IMR-90 (cell line): ENCODE results near the gene PREP. TPM values are rescaled to one million over a fixed set of nuclear protein-coding genes. Genes with fewer than 3 reads are reported as not detected.

Experiments used
- ATAC-seq: fragments of 200-7000 bp; cut with Tn5 transposase; 2 replicates; pipeline ENCODE4 v1.9.1; 2020; ENCODE audit warnings: low read depth, mild to moderate bottlenecking, moderate library complexity
- BruUV-seq: library from RNA; stranded (reverse); fragments of 400-500 nt; replicated peaks from 2 replicates; lab custom pipeline; 2021; lab: Mats Ljungman, UMichigan
- CTCF ChIA-PET: fragments of 300-600 bp; formaldehyde crosslinking; extraction: SDS; loops from one replicate; lab custom pipeline; 2021; ENCODE audit warnings: antibody characterized with exemption; lab: Yijun Ruan, JAX
- POLR2A ChIA-PET: fragments of 300-600 bp; sonication (Branson Sonifier 250); formaldehyde crosslinking; loops from one replicate; lab custom pipeline; 2022; ENCODE audit warnings: antibody characterized with exemption; ENCODE audit not compliant: unreplicated experiment; lab: Charles Lee
- DNase-seq: peaks from one replicate; pipeline ENCODE4 v3.0.0; 2013
- H2AFZ ChIP-seq: replicated peaks from 2 replicates; pipeline ENCODE3; 2013; ENCODE audit warnings: low read length, mild to moderate bottlenecking; ENCODE audit not compliant: poor library complexity
- H2AK5ac ChIP-seq: 2 replicates; pipeline ENCODE4 v1.6.1; 2013; ENCODE audit warnings: low read depth, low read length, inconsistent platforms
- H2AK9ac ChIP-seq: replicated peaks from 2 replicates; pipeline ENCODE3; 2013; ENCODE audit warnings: mild to moderate bottlenecking, low read depth, low read length, moderate library complexity; ENCODE audit not compliant: poor library complexity
- H2BK120ac ChIP-seq: 2 replicates; pipeline ENCODE4 v1.6.1; 2013; ENCODE audit warnings: low read depth, low read length, inconsistent platforms
- H2BK15ac ChIP-seq: 3 replicates; pipeline ENCODE4 v1.6.1; 2013; ENCODE audit warnings: low read depth, low read length, inconsistent platforms
- H2BK20ac ChIP-seq: 2 replicates; pipeline ENCODE4 v1.6.1; 2013; ENCODE audit warnings: low read depth, mild to moderate bottlenecking, inconsistent platforms, low read length, moderate library complexity
- H2BK5ac ChIP-seq: 2 replicates; pipeline ENCODE4 v1.6.1; 2013; ENCODE audit warnings: mild to moderate bottlenecking, low read depth, low read length, inconsistent platforms; ENCODE audit not compliant: poor library complexity, severe bottlenecking
- H3K14ac ChIP-seq: replicated peaks from 2 replicates; pipeline ENCODE4 v1.6.1; 2013; ENCODE audit warnings: low read depth, low read length, inconsistent platforms
- H3K18ac ChIP-seq: 2 replicates; pipeline ENCODE4 v1.6.1; 2013; ENCODE audit warnings: low read depth, low read length, control low read depth
- H3K23ac ChIP-seq: 2 replicates; pipeline ENCODE4 v1.6.1; 2013; ENCODE audit warnings: low read depth, low read length, inconsistent platforms
- H3K27ac ChIP-seq: 2 replicates; pipeline ENCODE4 v1.5.1; 2013; ENCODE audit warnings: mild to moderate bottlenecking, control low read depth, low read length; ENCODE audit not compliant: insufficient read depth
- H3K27me3 ChIP-seq: 2 replicates; pipeline ENCODE4 v1.6.1; 2013; ENCODE audit warnings: low read length; ENCODE audit not compliant: control insufficient read depth, insufficient read depth
- H3K36me3 ChIP-seq: 2 replicates; pipeline ENCODE4 v1.6.1; 2013; ENCODE audit warnings: low read length, mixed read lengths; ENCODE audit not compliant: control insufficient read depth, insufficient read depth
- H3K4ac ChIP-seq: 2 replicates; pipeline ENCODE4 v1.6.1; 2013; ENCODE audit warnings: low read depth, low read length, inconsistent platforms
- H3K4me1 ChIP-seq: 2 replicates; pipeline ENCODE4 v1.6.1; 2013; ENCODE audit warnings: low read length, mixed read lengths; ENCODE audit not compliant: control insufficient read depth, insufficient read depth
- H3K4me2 ChIP-seq: 2 replicates; pipeline ENCODE4 v1.6.1; 2013; ENCODE audit warnings: low read depth, mild to moderate bottlenecking, control low read depth, low read length, moderate library complexity
- H3K4me3 ChIP-seq: 2 replicates; pipeline ENCODE4 v1.5.1; 2013; ENCODE audit warnings: low read depth, mild to moderate bottlenecking, control low read depth, low read length, moderate library complexity; ENCODE audit not compliant: insufficient read depth
- H3K56ac ChIP-seq: 2 replicates; pipeline ENCODE4 v1.6.1; 2013; ENCODE audit warnings: low read length, inconsistent platforms; ENCODE audit not compliant: insufficient read depth; ENCODE audit errors: extremely low read depth
- H3K79me1 ChIP-seq, 2 experiments: 2 replicates each; pipeline ENCODE4 v1.6.1; 2013; ENCODE audit warnings: low read length in 2 of 2, inconsistent platforms in 1 of 2, low read depth in 1 of 2
- H3K9ac ChIP-seq: 2 replicates; pipeline ENCODE4 v1.6.1; 2013; ENCODE audit warnings: low read depth, low read length, control low read depth
- H3K9me1 ChIP-seq: 2 replicates; pipeline ENCODE4 v1.6.1; 2013; ENCODE audit warnings: low read length, inconsistent platforms; ENCODE audit not compliant: insufficient read depth
- H3K9me3 ChIP-seq: 2 replicates; pipeline ENCODE4 v1.6.1; 2013; ENCODE audit warnings: low read length; ENCODE audit not compliant: control insufficient read depth, insufficient read depth
- H4K20me1 ChIP-seq: 2 replicates; pipeline ENCODE4 v1.6.1; 2013; ENCODE audit warnings: low read length, inconsistent platforms; ENCODE audit not compliant: insufficient read depth
- H4K5ac ChIP-seq: 2 replicates; pipeline ENCODE4 v1.6.1; 2013; ENCODE audit warnings: mild to moderate bottlenecking, low read depth, low read length, control low read depth
- H4K8ac ChIP-seq, 2 experiments: 2 replicates each; pipeline ENCODE4 v1.6.1; 2013; ENCODE audit warnings: low read depth in 2 of 2, low read length in 2 of 2, control low read depth in 1 of 2, inconsistent platforms in 1 of 2
- H4K91ac ChIP-seq: 2 replicates; pipeline ENCODE4 v1.6.1; 2013; ENCODE audit warnings: low read depth, low read length, inconsistent platforms; ENCODE audit not compliant: insufficient read depth
- CEBPB ChIP-seq: IDR thresholded peaks from 2 replicates; pipeline ENCODE4 v1.6.1; 2012; ENCODE audit warnings: low read depth, low read length, improper control_type of control experiment
- MXI1 ChIP-seq: IDR thresholded peaks from 2 replicates; pipeline ENCODE4 v1.6.1; 2012; ENCODE audit warnings: low read depth, mild to moderate bottlenecking, low read length, moderate library complexity, borderline replicate concordance
- RFX5 ChIP-seq: IDR thresholded peaks from 2 replicates; pipeline ENCODE4 v1.8.0; 2012; ENCODE audit warnings: low read depth, mild to moderate bottlenecking, low read length, moderate library complexity
- WGBS, 2 experiments: methylation state at CpG; one replicate each; pipeline versions ENCODE4 v1.1.5 to v1.1.7; 2013; ENCODE audit warnings: missing lambda C conversion rate in 2 of 2; ENCODE audit not compliant: insufficient read length in 1 of 2; ENCODE audit errors: extremely low coverage in 2 of 2; 5-methylcytosine and 5-hydroxymethylcytosine counted together
- dilution Hi-C: fragments of 300-500 bp; cut with HindIII; formaldehyde crosslinking; loops from one replicate; pipeline ENCODE4 v1.14.3; 2018; ENCODE audit warnings: low sequenced_read_pairs; ENCODE audit not compliant: unreplicated experiment
- in situ Hi-C: fragments of 300-500 bp; cut with MboI; formaldehyde crosslinking; loops from 3 replicates; pipeline ENCODE4 v1.14.3; 2019; ENCODE audit warnings: low sequenced_read_pairs, inconsistent platforms, mixed read lengths
- intact Hi-C: fragments of 100-400 bp; cut with micrococcal nuclease; formaldehyde crosslinking; loops from 2 replicates; pipeline ENCODE4 v1.10.0; 2022
- polyA plus RNA-seq, 3 experiments: library from polyadenylated mRNA; depleted of rRNA; stranded (reverse); fragments of >200 nt; gene quantifications; 2 replicates each; pipeline ENCODE4 v1.2.3, GENCODE V29; 2012; ENCODE audit warnings: low replicate concordance in 1 of 3
- total RNA-seq: library from RNA; depleted of rRNA; stranded (reverse); fragments of >200 nt; gene quantifications from 2 replicates; pipeline ENCODE4 v1.2.3, GENCODE V29; 2012
- TF ChIP-seq, protein P1 (sequence below): conservative IDR thresholded peaks from 2 replicates; pipeline ENCODE4 v1.5.1; 2012; ENCODE audit warnings: mild to moderate bottlenecking, low read depth, low read length, improper control_type of control experiment

PREP gene
- total and polyA plus RNA-seq, 2 of the 4 experiments (the other 2 are of a cell fraction) = 21.0 to 25.7 TPM

DNA sequence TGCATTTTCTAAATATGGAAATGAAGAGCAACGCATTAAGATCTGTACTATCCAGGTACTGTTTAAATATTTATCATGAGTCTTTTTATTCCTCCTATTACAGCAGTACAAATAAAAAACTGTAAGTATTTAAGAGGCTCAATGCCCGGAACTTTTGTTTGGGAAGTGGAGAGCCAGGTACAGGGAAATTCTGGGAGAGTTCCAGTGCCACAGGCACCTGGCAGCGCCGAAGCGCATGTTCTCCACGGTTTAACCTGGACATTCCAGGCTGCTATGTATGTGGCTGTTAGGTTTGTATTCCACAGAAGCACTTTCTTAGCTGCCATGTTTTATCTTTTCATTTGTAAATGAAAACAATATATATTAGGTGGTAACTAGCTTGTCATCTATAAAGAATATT lies 81.7 kb downstream of the PREP start:
- Histone ChIP-seq H3K4ac (no peak overlapping the region), H3K4me1 (no peaks in the 10 kb centered on the region; the same call in 1 of the 2 replicates), H2AFZ (no peak overlapping the region), H3K27me3 (no peaks in the 10 kb centered on the region), H3K9me1 (peaks cover 9% of the 10 kb centered on the region), H3K23ac (no peak overlapping the region), H3K18ac (no peak overlapping the region), H3K79me1 (peaks cover 0 to 12% of the 10 kb centered on the region in 2 experiments; a peak in 3 of 4 replicates), H2BK5ac (no peak overlapping the region), H3K4me3 (no peak overlapping the region), H3K9me3 (no peaks in the 10 kb centered on the region), H4K8ac (no peak overlapping the region), H4K91ac (no peak overlapping the region), H2BK120ac (no peak overlapping the region), H2AK5ac (no peak overlapping the region), H4K5ac (no peak overlapping the region), H3K56ac (no peak overlapping the region), H4K20me1 (no peaks in the 10 kb centered on the region; the same call in 1 of the 2 replicates), H3K14ac (no peak overlapping the region), H3K36me3 (peaks cover 14% of the 10 kb centered on the region), H2BK15ac (no peak overlapping the region), H2AK9ac (no peak overlapping the region), H3K27ac (no peak overlapping the region), H3K4me2 (no peak overlapping the region), H2BK20ac (no peak overlapping the region), H3K9ac (no peak overlapping the region)
- dilution Hi-C loops (no loop called here), intact Hi-C loops (no loop called here), in situ Hi-C loops (no loop called here)
- ATAC-seq (no peak), DNase-seq (no peak)
- CTCF ChIA-PET = no interaction called here
- POLR2A ChIA-PET = no interaction called here
- TF ChIP-seq, protein P1, sequence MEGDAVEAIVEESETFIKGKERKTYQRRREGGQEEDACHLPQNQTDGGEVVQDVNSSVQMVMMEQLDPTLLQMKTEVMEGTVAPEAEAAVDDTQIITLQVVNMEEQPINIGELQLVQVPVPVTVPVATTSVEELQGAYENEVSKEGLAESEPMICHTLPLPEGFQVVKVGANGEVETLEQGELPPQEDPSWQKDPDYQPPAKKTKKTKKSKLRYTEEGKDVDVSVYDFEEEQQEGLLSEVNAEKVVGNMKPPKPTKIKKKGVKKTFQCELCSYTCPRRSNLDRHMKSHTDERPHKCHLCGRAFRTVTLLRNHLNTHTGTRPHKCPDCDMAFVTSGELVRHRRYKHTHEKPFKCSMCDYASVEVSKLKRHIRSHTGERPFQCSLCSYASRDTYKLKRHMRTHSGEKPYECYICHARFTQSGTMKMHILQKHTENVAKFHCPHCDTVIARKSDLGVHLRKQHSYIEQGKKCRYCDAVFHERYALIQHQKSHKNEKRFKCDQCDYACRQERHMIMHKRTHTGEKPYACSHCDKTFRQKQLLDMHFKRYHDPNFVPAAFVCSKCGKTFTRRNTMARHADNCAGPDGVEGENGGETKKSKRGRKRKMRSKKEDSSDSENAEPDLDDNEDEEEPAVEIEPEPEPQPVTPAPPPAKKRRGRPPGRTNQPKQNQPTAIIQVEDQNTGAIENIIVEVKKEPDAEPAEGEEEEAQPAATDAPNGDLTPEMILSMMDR = no peak
- TF ChIP-seq RFX5 (no peak), MXI1 (no peak), CEBPB (no peak)
- BruUV-seq = no TSS peak
- no CpG with 5 or more reads among the region's 6 CpGs for WGBS, 2 experiments
